Measurements from ENCODE around the gene CCDC187.
"Not testable (repeated sequence)": the region's sequence is repeated elsewhere in the genome, so short reads cannot be mapped to it uniquely, and the experiment has no call there.

CCDC187 gene

GRCh38 chr9:136283291-136284235, 20.3 kb downstream of the CCDC187 start:
- DNase-seq, result no peak

- DNase-seq, result no peak
Observed at GRCh38 chr9:136282272-136282861, 21.5 kb downstream of the CCDC187 start.

- DNase-seq, result no peak
Observed at GRCh38 chr9:136281421-136282271, 22.2 kb downstream of the CCDC187 start.

- no peak for DNase-seq
Observed at GRCh38 chr9:136280535-136281315, 23.2 kb downstream of the CCDC187 start.

- DNase-seq, result no peak
Observed at GRCh38 chr9:136279471-136279870, 24.4 kb downstream of the CCDC187 start.

DNA sequence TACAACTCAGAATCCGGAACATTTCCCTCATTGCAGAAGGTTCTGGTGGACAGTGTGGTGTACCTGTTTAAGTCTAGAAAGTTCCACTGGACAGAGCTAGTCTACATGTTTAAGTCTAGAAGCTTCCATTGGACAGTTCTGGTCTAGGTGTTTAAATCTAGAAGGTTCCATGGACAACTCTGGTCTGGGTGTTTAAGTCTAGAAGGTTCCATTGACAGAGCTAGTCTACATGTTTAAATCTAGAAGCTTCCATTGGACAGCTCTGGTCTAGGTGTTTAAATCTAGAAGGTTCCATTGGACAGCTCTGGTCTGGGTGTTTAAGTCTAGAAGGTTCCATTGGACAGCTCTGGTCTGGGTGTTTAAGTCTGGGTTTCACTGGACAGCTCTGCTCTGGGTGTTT, 25.0 kb downstream of the CCDC187 start:
- no peak for DNase-seq

- no peak for DNase-seq
Observed at GRCh38 chr9:136278221-136278620, 25.7 kb downstream of the CCDC187 start.

DNA sequence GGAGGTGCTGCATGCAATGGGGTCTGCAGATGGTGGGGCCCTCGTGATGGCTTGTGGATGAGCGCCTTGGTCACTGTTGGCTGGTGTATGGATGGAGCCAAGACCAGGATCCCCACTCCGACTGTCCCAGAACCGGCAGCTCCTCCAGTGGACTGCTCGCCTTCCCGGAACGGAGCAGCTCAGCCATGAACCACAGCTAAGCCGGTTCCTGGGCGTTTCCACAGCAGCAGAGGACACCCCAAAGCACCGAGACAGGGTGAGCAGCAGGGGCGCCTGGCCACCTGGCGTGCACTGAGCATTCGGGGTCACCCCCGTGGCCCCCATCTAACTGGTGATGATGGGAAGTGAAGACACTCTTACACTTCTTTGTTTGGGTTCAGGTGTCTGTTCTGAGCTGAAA, 26.1 kb downstream of the CCDC187 start:
- no peak for DNase-seq

DNA sequence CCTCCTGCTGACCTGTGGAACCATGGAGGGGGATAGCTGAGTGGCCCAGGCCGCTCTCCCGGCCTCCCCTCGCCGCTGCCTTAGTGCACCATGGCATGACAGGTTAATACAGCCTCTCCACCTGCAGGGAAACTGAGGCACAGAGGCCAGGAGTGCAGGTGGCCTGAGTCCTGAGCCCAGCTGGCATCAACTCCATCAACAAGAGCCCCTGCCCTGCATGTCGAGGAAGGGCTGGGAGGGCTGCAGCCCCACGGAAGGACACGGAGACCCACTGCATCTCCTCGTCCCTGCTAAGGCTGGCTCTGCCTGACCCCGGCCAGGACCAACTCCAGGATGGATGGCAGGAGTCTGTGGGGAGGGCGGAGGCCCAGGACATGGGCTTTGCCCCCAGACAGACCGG, 27.2 kb downstream of the CCDC187 start:
- DNase-seq, result no peak

DNA sequence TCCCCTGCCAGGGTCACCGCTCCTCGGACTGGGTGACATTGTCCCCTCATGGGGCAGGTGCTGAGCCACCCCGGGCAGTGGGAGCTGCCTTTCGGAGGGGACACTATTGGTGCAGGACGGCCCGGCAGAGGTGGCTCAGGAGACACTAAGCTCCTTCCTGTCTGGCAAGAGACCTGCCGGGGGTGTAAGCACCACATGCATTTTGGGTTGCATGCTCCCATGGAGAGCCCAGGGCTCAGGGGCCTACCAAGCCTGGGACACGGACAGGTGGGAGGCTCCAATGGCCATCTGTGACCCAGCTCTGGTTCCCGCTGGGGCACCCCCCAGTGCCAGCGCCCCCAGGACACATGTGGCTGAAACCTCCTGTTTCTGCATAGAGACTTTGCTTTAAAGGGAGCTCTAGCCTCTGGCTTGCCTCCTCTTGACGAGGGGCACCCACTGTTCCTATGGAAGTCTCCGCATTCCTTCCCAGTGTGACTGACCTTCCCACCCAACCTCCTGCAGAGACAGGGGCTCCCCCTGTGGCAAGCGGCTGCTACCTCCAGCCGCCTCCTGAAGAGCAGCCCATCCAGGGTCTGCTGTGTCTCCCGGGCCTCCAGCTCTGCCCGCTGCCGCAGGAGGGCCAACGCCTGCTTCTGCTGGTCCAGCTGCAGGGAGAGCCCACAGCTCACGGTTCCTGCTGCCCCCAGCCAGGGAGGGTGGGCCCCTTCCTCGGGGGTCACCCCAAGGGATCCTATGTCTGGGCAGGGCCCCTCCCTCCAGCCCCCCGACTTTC, 28.1 kb downstream of the CCDC187 start:
- DNase-seq, result no peak

- DNase-seq, result no peak
Observed at GRCh38 chr9:136274786-136275654, 28.9 kb downstream of the CCDC187 start.

DNA sequence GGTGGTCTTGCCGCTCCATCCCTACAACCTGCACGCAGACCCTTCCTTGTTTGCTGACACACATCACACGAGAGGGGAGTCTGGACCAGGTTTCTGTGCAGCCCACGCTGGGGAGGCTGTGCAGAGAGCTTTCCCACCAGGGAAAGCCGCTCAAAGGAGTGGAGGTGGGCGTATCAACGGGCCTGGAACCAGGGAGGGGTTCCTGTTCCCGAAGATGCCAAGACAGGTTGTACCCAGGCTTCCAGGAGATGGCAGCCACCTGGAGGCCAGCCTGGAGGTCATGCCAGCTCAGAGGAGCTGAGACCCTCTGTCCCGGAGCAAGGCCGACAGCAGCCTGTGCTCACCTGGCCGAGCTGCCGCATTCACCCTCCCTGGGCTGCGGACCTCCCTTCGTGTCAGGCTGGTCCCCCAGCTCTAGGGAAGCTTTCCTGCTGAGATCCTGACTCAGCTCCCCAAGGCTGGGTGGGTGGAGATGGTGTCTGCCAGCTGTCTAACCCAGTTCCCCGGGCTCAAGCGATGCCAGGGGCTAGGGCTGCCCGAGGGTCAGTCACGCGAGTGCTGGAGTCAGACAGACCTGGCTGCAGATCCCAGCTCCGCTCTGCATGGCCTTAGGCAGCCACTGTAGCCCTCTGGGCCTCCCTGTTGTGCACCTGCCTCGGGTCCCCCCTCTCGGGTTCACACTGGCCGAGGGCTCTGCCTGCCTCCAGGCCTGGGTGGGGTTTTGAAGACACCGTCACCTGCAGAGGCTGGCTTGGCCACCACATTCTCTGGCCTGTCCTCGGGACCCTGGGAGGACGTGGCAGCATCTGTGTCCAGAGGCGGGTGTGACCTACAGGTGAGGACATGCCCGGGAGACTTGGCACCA, 29.7 kb downstream of the CCDC187 start:
- no peak for DNase-seq

- no peak for DNase-seq
Observed at GRCh38 chr9:136273244-136273865, 30.5 kb downstream of the CCDC187 start.

- no peak for DNase-seq
Observed at GRCh38 chr9:136270173-136270705, 33.7 kb downstream of the CCDC187 start.

DNA sequence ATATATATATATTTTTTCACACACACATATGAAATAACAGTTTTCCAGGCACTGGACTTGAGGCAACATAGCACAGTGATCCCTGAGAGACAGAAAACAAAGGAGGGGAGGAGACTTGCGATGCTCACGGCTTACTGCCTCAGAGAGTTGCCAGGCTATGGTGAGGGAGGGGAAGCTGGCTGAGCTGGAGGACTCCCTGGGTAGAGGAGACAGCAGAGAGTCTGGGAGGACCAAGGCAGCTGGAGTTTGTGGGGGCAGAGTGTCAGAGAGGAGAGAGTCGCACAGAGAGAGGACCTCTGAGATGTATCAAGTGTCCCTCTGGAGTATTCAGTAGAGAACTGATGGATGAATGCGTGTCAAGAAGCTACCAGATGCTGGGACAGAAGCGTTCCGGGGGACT, 35.2 kb downstream of the CCDC187 start:
- DNase-seq, result no peak

DNA sequence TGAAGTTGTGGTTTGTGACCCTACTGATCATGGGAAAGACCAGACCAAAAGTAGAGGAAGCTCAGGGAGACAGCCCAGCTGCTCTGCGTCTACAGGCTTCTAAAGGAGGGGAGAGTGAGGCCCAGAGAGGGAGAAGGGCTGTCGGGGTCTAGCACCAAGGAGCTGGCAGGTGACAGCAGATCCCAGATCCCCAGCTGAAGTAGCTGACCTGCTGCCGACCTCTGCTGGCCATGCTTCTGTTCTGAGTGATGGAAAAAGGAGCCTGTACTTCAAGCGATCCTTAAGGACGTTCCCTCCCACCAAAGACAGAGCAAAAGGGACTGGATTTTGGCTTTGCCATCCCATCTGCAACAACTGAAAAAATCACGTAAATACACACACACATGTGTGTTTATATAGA, 35.6 kb downstream of the CCDC187 start:
- no peak for DNase-seq

DNA sequence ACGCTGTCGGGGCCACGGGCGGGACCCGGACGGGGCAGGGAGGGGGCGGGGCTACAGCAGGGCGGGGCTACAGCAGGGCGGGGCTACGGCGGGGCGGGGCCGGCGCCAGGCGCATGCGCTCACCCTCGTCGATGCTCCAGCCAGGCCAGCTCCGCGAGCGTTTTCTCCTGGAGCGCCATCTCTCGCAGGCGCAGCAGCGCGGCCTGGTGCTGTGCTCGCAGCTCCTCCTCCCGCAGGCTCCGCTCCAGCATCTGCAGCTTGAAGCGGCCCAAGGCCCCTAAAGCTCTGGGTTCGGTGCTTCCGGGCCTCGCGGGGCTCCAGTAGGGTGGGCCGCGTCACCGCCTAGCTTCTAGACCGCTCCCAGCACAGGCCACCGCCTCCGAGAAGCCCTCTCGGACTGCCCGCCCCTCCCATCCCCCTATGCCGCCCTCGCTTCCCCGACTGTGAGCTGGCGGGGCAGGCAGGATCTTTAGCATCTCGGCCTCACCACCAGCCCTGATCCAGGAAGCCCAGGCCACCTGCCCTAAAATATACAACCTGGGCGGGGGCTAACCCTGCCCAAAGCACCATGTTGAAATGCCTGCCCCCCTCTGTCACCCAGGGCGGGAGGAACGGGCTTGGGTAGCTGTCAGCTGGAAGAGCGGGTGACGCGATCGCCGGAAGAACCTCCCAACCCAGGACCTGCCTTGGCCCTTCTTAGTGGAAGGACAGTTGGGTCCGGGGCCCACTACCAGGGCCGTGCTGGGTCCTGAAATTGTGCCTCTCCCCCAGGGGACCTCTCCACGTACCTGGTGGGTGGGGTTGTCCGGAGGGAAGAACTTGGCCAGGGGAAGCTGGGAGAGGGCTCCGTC, 36.4 kb downstream of the CCDC187 start:
- DNase-seq, result peak; percentile 80

DNA sequence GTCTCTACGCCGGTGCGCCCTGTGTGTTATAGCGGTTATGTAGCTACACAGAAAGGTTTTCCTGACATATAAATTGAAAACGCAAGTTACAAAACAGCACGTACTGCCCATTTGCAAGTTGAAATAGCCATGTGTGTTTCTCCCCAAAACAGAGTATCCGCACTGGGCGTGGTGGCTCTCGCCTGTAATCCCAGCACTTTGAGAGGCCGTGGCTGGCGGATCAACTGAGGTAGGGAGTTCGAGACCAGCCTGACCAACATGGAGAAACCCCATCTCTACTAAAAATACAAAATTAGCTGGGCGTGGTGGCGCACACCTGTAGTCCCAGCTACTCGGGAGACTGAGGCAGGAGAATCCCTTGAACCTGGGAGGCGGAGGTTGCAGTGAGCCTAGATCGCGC, 37.3 kb downstream of the CCDC187 start:
- DNase-seq, result not testable (repeated sequence)

Data from activated gamma-delta T cell (primary cell).